B cell (primary cell): Measurements from ENCODE around the gene LPGAT1. TPM values are rescaled to one million over a fixed set of nuclear protein-coding genes. Genes with fewer than 3 reads are reported as not detected.

Experiments
- ATAC-seq: fragments of 200-7000 bp; cut with Tn5 transposase; one replicate; pipeline ENCODE4 v1.10.0; 2021; ENCODE audit warnings: low read depth, mild to moderate bottlenecking, moderate number of reproducible peaks, moderate library complexity
- CTCF ChIA-PET: fragments of 350-600 bp; sonication (Branson Sonifier 250); formaldehyde crosslinking; loops from one replicate; lab custom pipeline; 2021; ENCODE audit warnings: antibody characterized with exemption, inconsistent platforms; lab: Charles Lee
- POLR2A ChIA-PET: fragments of 350-600 bp; sonication (Branson Sonifier 250); formaldehyde crosslinking; loops from one replicate; lab custom pipeline; 2021; ENCODE audit warnings: antibody characterized with exemption; lab: Charles Lee
- DNase-seq: peaks from one replicate; pipeline ENCODE4 v3.0.0; 2013
- H2AFZ ChIP-seq: 2 replicates; pipeline ENCODE4 v1.6.1; 2012; ENCODE audit warnings: mild to moderate bottlenecking, low read depth, low read length; ENCODE audit not compliant: insufficient read depth, poor library complexity, severe bottlenecking
- H3K27ac ChIP-seq, 2 donors: 1 replicate in 1 of 2; 2 replicates in 1 of 2; pipeline ENCODE4 v1.5.1; 2012 to 2013; ENCODE audit warnings: low read length in 2 of 2, mild to moderate bottlenecking in 2 of 2, moderate library complexity in 1 of 2
- H3K27me3 ChIP-seq, 4 experiments: fragments of 200-600 bp in 1 of 4; sonication (generic) in 1 of 4; replicated peaks in 1 of 4; 1 replicate in 2 of 4; 2 replicates in 2 of 4; pipeline versions ENCODE4 v1.6.1 to v1.7.0; 2013 to 2016; ENCODE audit warnings: low read length in 3 of 4, mild to moderate bottlenecking in 2 of 4, mixed read lengths in 1 of 4, moderate library complexity in 1 of 4; ENCODE audit not compliant: insufficient read depth in 4 of 4, control insufficient read depth in 3 of 4; ENCODE audit errors: control extremely low read depth in 1 of 4
- H3K36me3 ChIP-seq, 2 experiments: replicated peaks in 1 of 2; 1 replicate in 1 of 2; 2 replicates in 1 of 2; pipeline versions ENCODE4 v1.6.1 to v1.7.1; 2013; ENCODE audit warnings: low read length in 1 of 2; ENCODE audit not compliant: insufficient read depth in 2 of 2, control insufficient read depth in 1 of 2; ENCODE audit errors: control extremely low read depth in 1 of 2, extremely low read depth in 1 of 2
- H3K4me1 ChIP-seq, 2 donors: fragments of 200-600 bp in 1 of 2; sonication (generic) in 1 of 2; 1 replicate in 1 of 2; 2 replicates in 1 of 2; pipeline versions ENCODE4 v1.5.1 to v1.6.1; 2013 to 2017; ENCODE audit warnings: low read length in 2 of 2; ENCODE audit not compliant: control insufficient read depth in 2 of 2, insufficient read depth in 2 of 2
- H3K4me2 ChIP-seq: replicated peaks from 2 replicates; pipeline ENCODE3; 2012; ENCODE audit warnings: mild to moderate bottlenecking, low read depth, low read length; ENCODE audit not compliant: poor library complexity, severe bottlenecking
- H3K4me3 ChIP-seq, 5 experiments: fragments of 200-600 bp in 1 of 5; sonication (generic) in 1 of 5; 1 replicate in 3 of 5; 2 replicates in 2 of 5; pipeline versions ENCODE4 v1.5.1 to v1.7.0; 2011 to 2016; ENCODE audit warnings: low read length in 4 of 5, mild to moderate bottlenecking in 4 of 5, low read depth in 2 of 5, control low read depth in 1 of 5, moderate library complexity in 1 of 5; ENCODE audit not compliant: insufficient read depth in 1 of 5; ENCODE audit errors: control extremely low read depth in 1 of 5, extremely low read depth in 1 of 5
- H3K79me2 ChIP-seq: fragments of 200-600 bp; sonication (generic); one replicate; pipeline ENCODE4 v1.6.0; 2016; ENCODE audit warnings: low read length; ENCODE audit not compliant: control insufficient read depth, insufficient read depth
- H3K9ac ChIP-seq: fragments of 200-600 bp; sonication (generic); 2 replicates; pipeline ENCODE4 v1.6.1; 2017; ENCODE audit warnings: mild to moderate bottlenecking, low read length, moderate library complexity
- H3K9me3 ChIP-seq, 3 donors: one replicate each; pipeline versions ENCODE4 v1.6.1 to v1.7.1; 2013; ENCODE audit warnings: low read length in 2 of 3; ENCODE audit not compliant: control insufficient read depth in 2 of 3, insufficient read depth in 1 of 3; ENCODE audit errors: control extremely low read depth in 1 of 3
- H4K20me1 ChIP-seq: 2 replicates; pipeline ENCODE4 v1.6.0; 2012; ENCODE audit warnings: mild to moderate bottlenecking, low read length; ENCODE audit not compliant: insufficient read depth, control insufficient read depth, poor library complexity, severe bottlenecking
- H3K27ac Mint-ChIP-seq: one replicate; pipeline ENCODE4 v1.8.0; 2021; ENCODE audit warnings: mixed read lengths
- H3K27me3 Mint-ChIP-seq: one replicate; pipeline ENCODE4 v1.8.0; 2021; ENCODE audit warnings: mixed read lengths
- H3K4me1 Mint-ChIP-seq: one replicate; pipeline ENCODE4 v1.8.0; 2021; ENCODE audit warnings: mixed read lengths
- H3K4me3 Mint-ChIP-seq: one replicate; pipeline ENCODE4 v1.8.0; 2021; ENCODE audit warnings: mixed read lengths
- H3K9me3 Mint-ChIP-seq: one replicate; pipeline ENCODE4 v1.8.0; 2022; ENCODE audit warnings: mixed read lengths; ENCODE audit not compliant: insufficient read depth
- CTCF ChIP-seq: fragments of 200-600 bp; IDR thresholded peaks from one replicate; pipeline ENCODE4 v1.8.0; 2022; ENCODE audit warnings: antibody characterized with exemption, mild to moderate bottlenecking
- EZH2 ChIP-seq: IDR thresholded peaks from 2 replicates; pipeline ENCODE4 v1.6.1; 2012; ENCODE audit warnings: borderline replicate concordance, low read depth, mild to moderate bottlenecking, moderate library complexity, low read length; ENCODE audit not compliant: insufficient read depth, poor library complexity, severe bottlenecking
- WGBS: methylation state at CpG from one replicate; pipeline ENCODE4 v1.1.5; 2013; ENCODE audit warnings: missing lambda C conversion rate; ENCODE audit not compliant: insufficient coverage; 5-methylcytosine and 5-hydroxymethylcytosine counted together
- intact Hi-C: fragments of 100-400 bp; cut with micrococcal nuclease; formaldehyde crosslinking; loops from one replicate; pipeline ENCODE4 v1.10.0; 2022
- polyA plus RNA-seq: library from polyadenylated mRNA; depleted of rRNA; stranded (reverse); fragments of >200 nt; gene quantifications from 2 replicates; pipeline ENCODE4 v1.2.3, GENCODE V29; 2012
- total RNA-seq, 2 donors: library from RNA; stranded (reverse); fragments of 120-200 nt in 1 of 2; gene quantifications; 1 replicate in 1 of 2; 2 replicates in 1 of 2; pipeline versions ENCODE4 v1.2.3 to v1.2.4, GENCODE V29; 2013 to 2022

LPGAT1 gene
- total and polyA plus RNA-seq, 2 donors (not counting 1 experiment from before 2014, with no cell fraction given): 9.3 to 63.8 TPM

- Histone ChIP-seq H3K27ac (peak overlapping the region in 1 of 2 donors; percentile 80), H3K4me2 (peak overlapping the region; percentile 96), H2AFZ (peak overlapping the region; percentile 94), H3K9me3 (no peaks in the 10 kb centered on the region), H3K4me1 (peaks cover 46 to 49% of the 10 kb centered on the region in 2 donors), H3K27me3 (no peaks in the 10 kb centered on the region), H3K79me2 (peaks cover 34% of the 10 kb centered on the region), H4K20me1 (no peaks in the 10 kb centered on the region), H3K36me3 (peaks cover 0 to 3% of the 10 kb centered on the region in 2 experiments), H3K4me3 (peak overlapping the region in 4 of 5 experiments; percentile 71 to 85 (median 74)), H3K9ac (peak overlapping the region; percentile 82)
- ATAC-seq: no peak
- peaks cover 66% of the 10 kb centered on the region for H3K4me1 Mint-ChIP-seq
- no peaks in the 10 kb centered on the region for H3K9me3 Mint-ChIP-seq
- 100% methylated on average over 1 of the region's 9 CpGs for WGBS
- intact Hi-C loops: loop anchor here (2.0 kb wide), 1 partner anchor 446 kb away; no protein-coding TSS in a partner anchor
- H3K27ac Mint-ChIP-seq: peak overlapping the region; percentile 87
- CTCF ChIA-PET: interaction anchor here (1.3 to 3.0 kb wide), 3 partner anchors 14 to 207 kb away, joined by 3 to 10 read pairs (median 8); partner anchors contain the start of genes DTL and INTS7
- no peaks in the 10 kb centered on the region for H3K27me3 Mint-ChIP-seq
- TF ChIP-seq EZH2: no peak
- no peak for TF ChIP-seq CTCF
- DNase-seq: no peak
- POLR2A ChIA-PET: no interaction called here
- peak overlapping the region; percentile 94 for H3K4me3 Mint-ChIP-seq
Observed at GRCh38 chr1:211828584-211829342, 1.8 kb downstream of the LPGAT1 start.

GRCh38 chr1:211827051-211827450, 3.5 kb downstream of the LPGAT1 start:
- H3K9me3 Mint-ChIP-seq: no peaks in the 10 kb centered on the region
- intact Hi-C loops: no loop called here
- no peaks in the 10 kb centered on the region for H4K20me1 ChIP-seq
- no peak overlapping the region for H2AFZ ChIP-seq
- no peak overlapping the region for H3K27ac Mint-ChIP-seq
- peaks cover 39% of the 10 kb centered on the region for H3K79me2 ChIP-seq
- H3K36me3 ChIP-seq: peaks cover 0 to 3% of the 10 kb centered on the region in 2 experiments
- POLR2A ChIA-PET: no interaction called here
- no peak for DNase-seq
- H3K27me3 ChIP-seq: no peaks in the 10 kb centered on the region
- peaks cover 39 to 43% of the 10 kb centered on the region in 2 donors for H3K4me1 ChIP-seq
- no peak overlapping the region for H3K27ac ChIP-seq
- TF ChIP-seq CTCF (no peak), EZH2 (no peak)
- CTCF ChIA-PET: interaction anchor here (2.1 to 3.0 kb wide), 3 partner anchors 129 to 146 kb away, joined by 5 to 11 read pairs (median 10); no protein-coding TSS in a partner anchor
- H3K9ac ChIP-seq: no peak overlapping the region
- H3K4me3 ChIP-seq: no peak overlapping the region
- H3K9me3 ChIP-seq: no peaks in the 10 kb centered on the region
- H3K4me3 Mint-ChIP-seq: no peak overlapping the region
- peaks cover 64% of the 10 kb centered on the region for H3K4me1 Mint-ChIP-seq
- no peak for ATAC-seq
- no peaks in the 10 kb centered on the region for H3K27me3 Mint-ChIP-seq
- no peak overlapping the region for H3K4me2 ChIP-seq
